GM12801 (cell line): Measurements from ENCODE around the gene ABCA3.

Source experiments
- CTCF ChIP-seq: IDR thresholded peaks from one replicate; pipeline ENCODE4 v1.5.1; 2011; ENCODE audit warnings: control low read depth; ENCODE audit not compliant: insufficient read length; ENCODE audit errors: extremely low read depth

ABCA3 gene

DNA sequence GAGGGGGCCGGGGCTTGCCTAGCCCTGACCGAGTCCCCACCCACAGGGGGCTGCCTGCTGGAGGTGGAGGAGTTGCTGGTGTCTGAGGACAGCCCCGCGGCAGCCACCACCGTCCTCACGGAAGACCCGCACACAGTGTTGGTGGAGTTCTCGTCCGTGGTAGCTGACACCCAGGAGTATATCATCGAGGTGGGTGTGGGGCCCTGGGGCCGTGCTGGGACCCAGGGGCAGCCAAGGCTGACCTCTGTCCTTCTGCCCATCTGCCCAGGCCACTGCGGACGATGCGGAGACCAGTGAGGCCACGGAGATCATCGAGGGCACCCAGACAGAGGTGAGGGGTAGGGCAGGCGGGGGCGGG, 105.7 kb downstream of the ABCA3 start:
- no peak for TF ChIP-seq CTCF

DNA sequence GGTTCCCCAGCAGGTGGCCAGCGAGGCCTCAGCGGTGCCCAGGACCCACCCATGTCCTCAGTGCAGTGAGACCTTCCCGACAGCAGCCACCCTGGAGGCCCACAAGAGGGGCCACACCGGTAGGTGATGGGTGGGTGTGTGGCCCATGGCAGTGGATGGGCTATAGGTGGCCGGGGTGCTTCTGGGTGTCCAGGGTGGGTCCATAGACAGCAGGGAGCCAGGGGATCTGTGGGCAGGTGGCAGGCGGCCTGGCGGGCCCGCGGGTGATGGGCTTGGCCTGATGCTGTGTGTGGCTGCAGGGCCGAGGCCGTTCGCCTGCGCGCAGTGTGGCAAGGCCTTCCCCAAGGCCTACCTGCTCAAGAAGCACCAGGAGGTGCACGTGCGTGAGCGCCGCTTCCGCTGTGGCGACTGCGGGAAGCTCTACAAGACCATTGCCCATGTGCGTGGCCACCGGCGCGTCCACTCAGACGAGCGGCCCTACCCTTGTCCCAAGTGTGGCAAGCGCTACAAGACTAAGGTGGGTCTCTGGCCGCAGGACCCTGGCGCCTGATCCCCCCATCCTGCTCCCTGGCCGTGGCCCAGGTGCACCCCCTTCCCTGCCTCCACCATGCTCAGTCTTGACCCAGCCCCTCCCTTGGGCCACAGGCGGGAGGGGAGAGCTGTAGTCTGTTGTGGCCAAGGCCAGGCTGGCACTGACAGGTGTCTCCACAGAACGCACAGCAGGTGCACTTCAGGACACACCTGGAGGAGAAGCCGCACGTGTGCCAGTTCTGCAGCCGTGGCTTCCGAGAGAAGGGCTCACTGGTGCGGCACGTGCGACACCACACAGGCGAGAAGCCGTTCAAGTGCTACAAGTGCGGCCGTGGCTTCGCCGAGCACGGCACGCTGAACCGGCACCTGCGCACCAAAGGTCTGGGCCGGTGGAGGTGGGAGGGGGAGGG, 106.4 kb downstream of the ABCA3 start:
- TF ChIP-seq CTCF = no peak

- TF ChIP-seq CTCF = no peak
Observed at GRCh38 chr16:2233046-2233775, 107.3 kb downstream of the ABCA3 start.

DNA sequence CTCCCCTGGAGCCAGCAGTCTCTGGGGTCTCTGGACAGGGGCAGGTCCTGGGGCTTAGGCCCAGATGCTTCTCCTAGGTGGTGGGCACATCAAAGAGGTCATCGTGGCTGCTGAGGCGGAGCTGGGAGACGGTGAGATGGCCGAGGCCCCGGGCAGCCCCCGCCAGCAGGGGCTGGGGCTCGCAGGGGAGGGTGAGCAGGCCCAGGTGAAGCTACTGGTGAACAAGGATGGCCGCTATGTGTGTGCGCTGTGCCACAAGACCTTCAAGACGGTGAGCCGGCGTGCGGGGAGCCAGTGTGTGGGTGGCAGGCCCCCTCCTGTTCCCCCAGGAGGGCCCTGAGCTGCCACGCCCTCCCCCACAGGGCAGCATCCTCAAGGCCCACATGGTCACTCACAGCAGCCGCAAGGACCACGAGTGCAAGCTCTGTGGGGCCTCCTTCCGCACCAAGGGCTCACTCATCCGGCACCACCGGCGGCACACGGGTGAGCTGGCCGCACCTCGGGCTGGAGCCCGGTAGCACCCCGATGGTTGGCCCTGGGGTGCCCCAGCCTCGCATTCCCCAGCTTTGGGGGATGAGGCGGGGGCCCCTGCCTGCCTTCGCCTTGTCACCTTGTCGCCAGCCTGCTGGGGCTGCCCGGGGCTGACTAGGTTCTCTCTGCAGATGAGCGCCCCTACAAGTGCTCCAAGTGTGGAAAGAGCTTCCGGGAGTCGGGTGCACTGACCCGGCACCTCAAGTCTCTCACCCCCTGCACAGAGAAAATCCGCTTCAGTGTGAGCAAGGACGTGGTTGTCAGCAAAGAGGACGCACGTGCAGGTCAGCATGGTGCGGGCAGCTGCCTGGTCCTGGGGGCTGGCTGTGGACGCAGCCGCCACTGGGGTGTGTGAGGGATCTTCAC, 108.2 kb downstream of the ABCA3 start:
- no peak for TF ChIP-seq CTCF

DNA sequence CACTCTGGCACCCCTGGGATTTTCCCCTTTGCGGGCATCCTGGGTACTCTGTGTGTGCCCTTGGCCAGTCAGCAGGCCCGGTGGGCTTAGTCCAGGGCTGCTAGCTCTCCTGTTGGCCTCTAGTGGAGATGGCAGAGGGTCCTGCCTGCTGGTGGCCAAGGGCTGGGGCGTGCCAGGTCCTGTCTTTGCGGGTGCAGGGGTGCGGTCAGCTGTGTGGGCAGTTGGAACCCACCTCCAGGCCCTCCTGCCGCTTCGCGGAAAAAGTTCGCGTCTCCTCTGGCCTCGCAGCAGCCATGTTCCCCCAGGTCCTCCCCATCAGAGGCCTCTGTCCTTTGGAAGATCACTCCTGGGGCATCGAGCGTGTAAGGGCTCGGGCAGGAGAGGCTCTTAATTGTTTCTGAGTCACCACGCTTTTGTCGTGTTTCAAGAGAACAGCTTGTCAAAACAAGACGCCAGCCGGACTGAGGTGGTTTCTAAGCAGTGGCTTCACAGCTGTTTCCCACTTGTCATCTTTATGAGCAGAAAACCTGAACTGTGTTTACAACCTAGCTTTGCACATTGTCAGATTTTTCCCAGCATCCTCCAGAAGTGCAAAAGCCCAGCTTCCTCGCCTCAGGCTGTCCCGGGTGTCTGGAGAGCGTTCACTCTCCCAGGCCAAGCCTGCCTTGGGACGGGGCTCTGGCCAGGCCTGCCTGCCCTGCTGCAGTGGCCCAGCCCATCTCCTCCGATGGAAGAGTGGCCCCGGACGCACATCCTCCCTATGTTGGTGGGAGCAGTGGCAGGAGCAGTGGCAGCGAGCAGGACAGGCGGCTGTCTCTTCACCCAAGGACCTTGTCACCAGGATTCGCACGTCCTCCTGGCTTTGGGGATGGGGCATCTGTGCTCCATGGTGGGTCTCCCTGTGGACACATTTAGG, 109.3 kb downstream of the ABCA3 start:
- no peak for TF ChIP-seq CTCF

GRCh38 chr16:2230376-2230775, 110.2 kb downstream of the ABCA3 start:
- no peak for TF ChIP-seq CTCF
